IMR-90 (cell line): ENCODE results near the gene CTIF. TPM values are rescaled to one million over a fixed set of nuclear protein-coding genes. Genes with fewer than 3 reads are reported as not detected.

Experiments used
- ATAC-seq: fragments of 200-7000 bp; cut with Tn5 transposase; 2 replicates; pipeline ENCODE4 v1.9.1; 2020; ENCODE audit warnings: low read depth, mild to moderate bottlenecking, moderate library complexity
- BruUV-seq: library from RNA; stranded (reverse); fragments of 400-500 nt; replicated peaks from 2 replicates; lab custom pipeline; 2021; lab: Mats Ljungman, UMichigan
- CTCF ChIA-PET: fragments of 300-600 bp; formaldehyde crosslinking; extraction: SDS; loops from one replicate; lab custom pipeline; 2021; ENCODE audit warnings: antibody characterized with exemption; lab: Yijun Ruan, JAX
- POLR2A ChIA-PET: fragments of 300-600 bp; sonication (Branson Sonifier 250); formaldehyde crosslinking; loops from one replicate; lab custom pipeline; 2022; ENCODE audit warnings: antibody characterized with exemption; ENCODE audit not compliant: unreplicated experiment; lab: Charles Lee
- DNase-seq: peaks from one replicate; pipeline ENCODE4 v3.0.0; 2013
- H2AFZ ChIP-seq: replicated peaks from 2 replicates; pipeline ENCODE3; 2013; ENCODE audit warnings: low read length, mild to moderate bottlenecking; ENCODE audit not compliant: poor library complexity
- H2AK5ac ChIP-seq: 2 replicates; pipeline ENCODE4 v1.6.1; 2013; ENCODE audit warnings: low read depth, low read length, inconsistent platforms
- H2AK9ac ChIP-seq: replicated peaks from 2 replicates; pipeline ENCODE3; 2013; ENCODE audit warnings: mild to moderate bottlenecking, low read depth, low read length, moderate library complexity; ENCODE audit not compliant: poor library complexity
- H2BK120ac ChIP-seq: 2 replicates; pipeline ENCODE4 v1.6.1; 2013; ENCODE audit warnings: low read depth, low read length, inconsistent platforms
- H2BK15ac ChIP-seq: 3 replicates; pipeline ENCODE4 v1.6.1; 2013; ENCODE audit warnings: low read depth, low read length, inconsistent platforms
- H2BK20ac ChIP-seq: 2 replicates; pipeline ENCODE4 v1.6.1; 2013; ENCODE audit warnings: low read depth, mild to moderate bottlenecking, inconsistent platforms, low read length, moderate library complexity
- H2BK5ac ChIP-seq: 2 replicates; pipeline ENCODE4 v1.6.1; 2013; ENCODE audit warnings: mild to moderate bottlenecking, low read depth, low read length, inconsistent platforms; ENCODE audit not compliant: poor library complexity, severe bottlenecking
- H3K14ac ChIP-seq: replicated peaks from 2 replicates; pipeline ENCODE4 v1.6.1; 2013; ENCODE audit warnings: low read depth, low read length, inconsistent platforms
- H3K18ac ChIP-seq: 2 replicates; pipeline ENCODE4 v1.6.1; 2013; ENCODE audit warnings: low read depth, low read length, control low read depth
- H3K23ac ChIP-seq: 2 replicates; pipeline ENCODE4 v1.6.1; 2013; ENCODE audit warnings: low read depth, low read length, inconsistent platforms
- H3K27ac ChIP-seq: 2 replicates; pipeline ENCODE4 v1.5.1; 2013; ENCODE audit warnings: mild to moderate bottlenecking, control low read depth, low read length; ENCODE audit not compliant: insufficient read depth
- H3K27me3 ChIP-seq: 2 replicates; pipeline ENCODE4 v1.6.1; 2013; ENCODE audit warnings: low read length; ENCODE audit not compliant: control insufficient read depth, insufficient read depth
- H3K36me3 ChIP-seq: 2 replicates; pipeline ENCODE4 v1.6.1; 2013; ENCODE audit warnings: low read length, mixed read lengths; ENCODE audit not compliant: control insufficient read depth, insufficient read depth
- H3K4ac ChIP-seq: 2 replicates; pipeline ENCODE4 v1.6.1; 2013; ENCODE audit warnings: low read depth, low read length, inconsistent platforms
- H3K4me1 ChIP-seq: 2 replicates; pipeline ENCODE4 v1.6.1; 2013; ENCODE audit warnings: low read length, mixed read lengths; ENCODE audit not compliant: control insufficient read depth, insufficient read depth
- H3K4me2 ChIP-seq: 2 replicates; pipeline ENCODE4 v1.6.1; 2013; ENCODE audit warnings: low read depth, mild to moderate bottlenecking, control low read depth, low read length, moderate library complexity
- H3K4me3 ChIP-seq: 2 replicates; pipeline ENCODE4 v1.5.1; 2013; ENCODE audit warnings: low read depth, mild to moderate bottlenecking, control low read depth, low read length, moderate library complexity; ENCODE audit not compliant: insufficient read depth
- H3K56ac ChIP-seq: 2 replicates; pipeline ENCODE4 v1.6.1; 2013; ENCODE audit warnings: low read length, inconsistent platforms; ENCODE audit not compliant: insufficient read depth; ENCODE audit errors: extremely low read depth
- H3K79me1 ChIP-seq, 2 experiments: 2 replicates each; pipeline ENCODE4 v1.6.1; 2013; ENCODE audit warnings: low read length in 2 of 2, inconsistent platforms in 1 of 2, low read depth in 1 of 2
- H3K9ac ChIP-seq: 2 replicates; pipeline ENCODE4 v1.6.1; 2013; ENCODE audit warnings: low read depth, low read length, control low read depth
- H3K9me1 ChIP-seq: 2 replicates; pipeline ENCODE4 v1.6.1; 2013; ENCODE audit warnings: low read length, inconsistent platforms; ENCODE audit not compliant: insufficient read depth
- H3K9me3 ChIP-seq: 2 replicates; pipeline ENCODE4 v1.6.1; 2013; ENCODE audit warnings: low read length; ENCODE audit not compliant: control insufficient read depth, insufficient read depth
- H4K20me1 ChIP-seq: 2 replicates; pipeline ENCODE4 v1.6.1; 2013; ENCODE audit warnings: low read length, inconsistent platforms; ENCODE audit not compliant: insufficient read depth
- H4K5ac ChIP-seq: 2 replicates; pipeline ENCODE4 v1.6.1; 2013; ENCODE audit warnings: mild to moderate bottlenecking, low read depth, low read length, control low read depth
- H4K8ac ChIP-seq, 2 experiments: 2 replicates each; pipeline ENCODE4 v1.6.1; 2013; ENCODE audit warnings: low read depth in 2 of 2, low read length in 2 of 2, control low read depth in 1 of 2, inconsistent platforms in 1 of 2
- H4K91ac ChIP-seq: 2 replicates; pipeline ENCODE4 v1.6.1; 2013; ENCODE audit warnings: low read depth, low read length, inconsistent platforms; ENCODE audit not compliant: insufficient read depth
- BHLHE40 ChIP-seq: fragments of 150-350 bp; IDR thresholded peaks from 2 replicates; pipeline ENCODE4 v1.6.1; 2016; ENCODE audit warnings: mild to moderate bottlenecking, low read depth, low read length
- CEBPB ChIP-seq: IDR thresholded peaks from 2 replicates; pipeline ENCODE4 v1.6.1; 2012; ENCODE audit warnings: low read depth, low read length, improper control_type of control experiment
- FOS ChIP-seq: fragments of 150-350 bp; IDR thresholded peaks from 2 replicates; pipeline ENCODE4 v1.6.1; 2016; ENCODE audit warnings: low read depth, low read length
- MXI1 ChIP-seq: IDR thresholded peaks from 2 replicates; pipeline ENCODE4 v1.6.1; 2012; ENCODE audit warnings: low read depth, mild to moderate bottlenecking, low read length, moderate library complexity, borderline replicate concordance
- RCOR1 ChIP-seq: IDR thresholded peaks from 2 replicates; pipeline ENCODE4 v1.6.1; 2012; ENCODE audit warnings: mild to moderate bottlenecking, low read length, improper control_type of control experiment; ENCODE audit not compliant: insufficient replicate concordance
- WGBS, 2 experiments: methylation state at CpG; one replicate each; pipeline versions ENCODE4 v1.1.5 to v1.1.7; 2013; ENCODE audit warnings: missing lambda C conversion rate in 2 of 2; ENCODE audit not compliant: insufficient read length in 1 of 2; ENCODE audit errors: extremely low coverage in 2 of 2; 5-methylcytosine and 5-hydroxymethylcytosine counted together
- dilution Hi-C: fragments of 300-500 bp; cut with HindIII; formaldehyde crosslinking; loops from one replicate; pipeline ENCODE4 v1.14.3; 2018; ENCODE audit warnings: low sequenced_read_pairs; ENCODE audit not compliant: unreplicated experiment
- in situ Hi-C: fragments of 300-500 bp; cut with MboI; formaldehyde crosslinking; loops from 3 replicates; pipeline ENCODE4 v1.14.3; 2019; ENCODE audit warnings: low sequenced_read_pairs, inconsistent platforms, mixed read lengths
- intact Hi-C: fragments of 100-400 bp; cut with micrococcal nuclease; formaldehyde crosslinking; loops from 2 replicates; pipeline ENCODE4 v1.10.0; 2022
- polyA plus RNA-seq, 3 experiments: library from polyadenylated mRNA; depleted of rRNA; stranded (reverse); fragments of >200 nt; gene quantifications; 2 replicates each; pipeline ENCODE4 v1.2.3, GENCODE V29; 2012; ENCODE audit warnings: low replicate concordance in 1 of 3
- total RNA-seq: library from RNA; depleted of rRNA; stranded (reverse); fragments of >200 nt; gene quantifications from 2 replicates; pipeline ENCODE4 v1.2.3, GENCODE V29; 2012

CTIF gene
- total and polyA plus RNA-seq, 2 of the 4 experiments (the other 2 are of a cell fraction): 25.1 to 57.0 TPM

- ChIA-PET CTCF (interaction anchor here (1.9 to 2.8 kb wide), 2 partner anchors 21 to 186 kb away, joined by 4 to 17 read pairs; no protein-coding TSS in a partner anchor), POLR2A (no interaction called here)
- peak overlapping the region; percentile 81 for H3K23ac ChIP-seq
- peak overlapping the region; percentile 96 for H2AK5ac ChIP-seq
- peaks cover 38% of the 10 kb centered on the region for H3K9me1 ChIP-seq
- H3K9me3 ChIP-seq: no peaks in the 10 kb centered on the region
- BruUV-seq: no TSS peak
- DNase-seq: peak; percentile 78
- peak overlapping the region; percentile 49; the same call in 1 of the 2 replicates for H3K56ac ChIP-seq
- peaks cover 50 to 96% of the 10 kb centered on the region in 2 experiments for H3K79me1 ChIP-seq
- H3K36me3 ChIP-seq: peaks cover 12% of the 10 kb centered on the region
- H3K4me1 ChIP-seq: peaks cover 30% of the 10 kb centered on the region
- dilution Hi-C loops: no loop called here
- peak overlapping the region; percentile 94 for H3K18ac ChIP-seq
- TF ChIP-seq RCOR1 (no peak), BHLHE40 (no peak), MXI1 (no peak), CEBPB (peak; percentile 98), FOS (no peak)
- H3K27ac ChIP-seq: peak overlapping the region; percentile 97
- H3K4me3 ChIP-seq: no peak overlapping the region
- peak overlapping the region; percentile 94 for H2BK5ac ChIP-seq
- peak overlapping the region; percentile 96 for H3K4ac ChIP-seq
- H4K20me1 ChIP-seq: peaks cover 41% of the 10 kb centered on the region
- peak overlapping the region; percentile 93 for H3K14ac ChIP-seq
- no peaks in the 10 kb centered on the region for H3K27me3 ChIP-seq
- peak overlapping the region; percentile 93 for H2BK120ac ChIP-seq
- peak overlapping the region; percentile 93 for H4K91ac ChIP-seq
- peak overlapping the region; percentile 67 for H3K9ac ChIP-seq
- peak overlapping the region; percentile 29 to 91; a peak in 3 of 4 replicates for H4K8ac ChIP-seq
- H2AK9ac ChIP-seq: peak overlapping the region; percentile 85
- H3K4me2 ChIP-seq: peak overlapping the region; percentile 68
- in situ Hi-C loops: loop anchor here (5.0 kb wide), 2 partner anchors 115 to 185 kb away; no protein-coding TSS in a partner anchor
- peak overlapping the region; percentile 92 for H2BK20ac ChIP-seq
- 33% methylated on average over 6 of the region's 9 CpGs; no CpG with 5 or more reads in 1 of the 2 experiments for WGBS, 2 experiments
- peak overlapping the region; percentile 98 for H4K5ac ChIP-seq
- H2AFZ ChIP-seq: peak overlapping the region; percentile 77
- intact Hi-C loops: loop anchor here (5.0 to 10.0 kb wide), 2 partner anchors 57 to 430 kb away; no protein-coding TSS in a partner anchor
- H2BK15ac ChIP-seq: peak overlapping the region; percentile 49; the same call in 2 of the 3 replicates
- peak; percentile 89 for ATAC-seq
These were observed 123.3 kb downstream of the CTIF start for GRCh38 chr18:48662011-48662661.
